Endothelial cell of umbilical vein (primary cell): ENCODE data around the gene RSPRY1. TPM values are rescaled to one million over a fixed set of nuclear protein-coding genes. Genes with fewer than 3 reads are reported as not detected.

ENCODE experiments used
- Bru-seq: library from RNA; stranded (reverse); fragments of 400-500 nt; gene quantifications from one replicate; lab custom pipeline; 2021; lab: Mats Ljungman, UMichigan
- BruChase-seq, 2 experiments: library from RNA; stranded (reverse); fragments of 400-500 nt; gene quantifications; one replicate each; lab custom pipeline; 2021; lab: Mats Ljungman, UMichigan
- BruUV-seq: library from RNA; stranded (reverse); fragments of 400-500 nt; replicated peaks from 2 replicates; lab custom pipeline; 2021; lab: Mats Ljungman, UMichigan
- CTCF ChIA-PET: fragments of 300-600, 350-600 bp; sonication (Branson Sonifier 250); formaldehyde crosslinking; loops from one replicate; lab custom pipeline; 2021; ENCODE audit warnings: antibody characterized with exemption, inconsistent platforms; lab: Charles Lee
- POLR2A ChIA-PET: fragments of 300-600, 350-600 bp; sonication (Branson Sonifier 250); formaldehyde crosslinking; loops from one replicate; lab custom pipeline; 2021; ENCODE audit warnings: antibody characterized with exemption, inconsistent platforms; lab: Charles Lee
- DNase-seq: peaks from one replicate; pipeline ENCODE4 v3.0.0-alpha.2; 2011; ENCODE audit warnings: low read depth, low spot score
- FAIRE-seq: peaks from 2 replicates; lab custom pipeline; 2011; peaks lifted over from hg19 to GRCh38; lab: Jason Lieb, UNC
- H2AFZ ChIP-seq: 2 replicates; pipeline ENCODE4 v1.6.0; 2012; ENCODE audit warnings: low read depth, low read length, control low read depth, inconsistent platforms
- H3K27ac ChIP-seq: 2 replicates; pipeline ENCODE4 v1.5.1; 2011; ENCODE audit warnings: low read depth, mild to moderate bottlenecking, control low read depth, low read length, moderate library complexity; ENCODE audit not compliant: insufficient read depth
- H3K27me3 ChIP-seq, 2 experiments: 2 replicates each; pipeline versions ENCODE4 v1.6.0 to v1.6.1; 2011; ENCODE audit warnings: low read length in 2 of 2, mixed read lengths in 1 of 2; ENCODE audit not compliant: control insufficient read depth in 2 of 2, insufficient read depth in 2 of 2
- H3K36me3 ChIP-seq, 2 experiments: 2 replicates in 1 of 2; 3 replicates in 1 of 2; pipeline ENCODE4 v1.5.1; 2011; ENCODE audit warnings: low read length in 2 of 2, mild to moderate bottlenecking in 1 of 2, moderate library complexity in 1 of 2; ENCODE audit not compliant: control insufficient read depth in 2 of 2, insufficient read depth in 2 of 2; ENCODE audit errors: extremely low read depth in 1 of 2
- H3K4me1 ChIP-seq: 3 replicates; pipeline ENCODE4 v1.5.1; 2011; ENCODE audit warnings: mild to moderate bottlenecking, low read length; ENCODE audit not compliant: control insufficient read depth, insufficient read depth; ENCODE audit errors: extremely low read depth
- H3K4me2 ChIP-seq: 2 replicates; pipeline ENCODE4 v1.6.1; 2011; ENCODE audit warnings: low read length, control low read depth, mixed read lengths; ENCODE audit not compliant: insufficient read depth
- H3K4me3 ChIP-seq, 3 experiments: fragments of 200-600 bp in 1 of 3; sonication (generic), shearing (Covaris generic) in 1 of 3; replicated peaks in 1 of 3; 2 replicates each; pipeline ENCODE4 v1.5.1; 2011 to 2016; ENCODE audit warnings: control low read depth in 3 of 3, low read length in 3 of 3, mild to moderate bottlenecking in 2 of 3, inconsistent platforms in 1 of 3, low read depth in 1 of 3, moderate library complexity in 1 of 3; ENCODE audit not compliant: insufficient read depth in 1 of 3
- H3K79me2 ChIP-seq: 2 replicates; pipeline ENCODE4 v1.6.0; 2012; ENCODE audit warnings: low read length, inconsistent platforms; ENCODE audit not compliant: control insufficient read depth, insufficient read depth
- H3K9ac ChIP-seq: replicated peaks from 2 replicates; pipeline ENCODE3; 2011; ENCODE audit warnings: low read length, control low read depth; ENCODE audit not compliant: insufficient read depth; ENCODE audit errors: extremely low read depth
- H3K9me1 ChIP-seq: replicated peaks from 3 replicates; pipeline ENCODE4 v1.6.0; 2011; ENCODE audit warnings: mild to moderate bottlenecking, low read length; ENCODE audit not compliant: control insufficient read depth, insufficient read depth; ENCODE audit errors: extremely low read depth
- H3K9me3 ChIP-seq: replicated peaks from 2 replicates; pipeline ENCODE4 v1.5.1; 2012; ENCODE audit warnings: low read length, inconsistent platforms; ENCODE audit not compliant: control insufficient read depth, insufficient read depth
- H4K20me1 ChIP-seq: replicated peaks from 2 replicates; pipeline ENCODE3; 2011; ENCODE audit warnings: mild to moderate bottlenecking, low read length; ENCODE audit not compliant: control insufficient read depth, insufficient read depth; ENCODE audit errors: extremely low read depth
- CTCF ChIP-seq, 2 donors: IDR thresholded peaks; 1 replicate in 1 of 2; 2 replicates in 1 of 2; pipeline ENCODE4 v1.5.1; 2011; ENCODE audit warnings: low read length in 2 of 2, mild to moderate bottlenecking in 2 of 2, moderate library complexity in 2 of 2, control low read depth in 1 of 2, inconsistent platforms in 1 of 2, low read depth in 1 of 2; ENCODE audit not compliant: insufficient read depth in 1 of 2; ENCODE audit errors: extremely low read depth in 1 of 2
- EZH2 ChIP-seq: IDR thresholded peaks from 2 replicates; pipeline ENCODE4 v1.6.1; 2012; ENCODE audit warnings: borderline replicate concordance, low read depth, mild to moderate bottlenecking, moderate library complexity, low read length, inconsistent platforms; ENCODE audit not compliant: severe bottlenecking
- GATA2 ChIP-seq: IDR thresholded peaks from 2 replicates; pipeline ENCODE4 v1.7.0; 2011; ENCODE audit warnings: low read depth, mild to moderate bottlenecking, moderate library complexity, mixed read lengths, low read length; ENCODE audit not compliant: insufficient read length, insufficient read depth
- JUN ChIP-seq: IDR thresholded peaks from 2 replicates; pipeline ENCODE4 v1.6.1; 2011; ENCODE audit warnings: borderline replicate concordance, low read depth; ENCODE audit not compliant: insufficient read length, insufficient read depth
- MAX ChIP-seq: IDR thresholded peaks from 2 replicates; pipeline ENCODE4 v1.6.1; 2011; ENCODE audit not compliant: insufficient read depth, insufficient read length
- MYC ChIP-seq: IDR thresholded peaks from one replicate; pipeline ENCODE4 v1.6.1; 2011; ENCODE audit warnings: mild to moderate bottlenecking, low read depth, low read length
- POLR2A ChIP-seq: IDR thresholded peaks from 2 replicates; pipeline ENCODE4 v1.6.1; 2012; ENCODE audit warnings: low read depth, mild to moderate bottlenecking, control low read depth, low read length
- POLR2AphosphoS5 ChIP-seq: IDR thresholded peaks from 2 replicates; pipeline ENCODE4 v1.6.1; 2012; ENCODE audit warnings: low read depth, mild to moderate bottlenecking, control low read depth, low read length, moderate library complexity; ENCODE audit not compliant: insufficient read depth
- dilution Hi-C: fragments of 300-500 bp; cut with MboI; formaldehyde crosslinking; loops from one replicate; pipeline ENCODE4 v1.15.0; 2019; ENCODE audit warnings: low sequenced_read_pairs; ENCODE audit not compliant: extremely low pct_ligation_motif_present
- intact Hi-C: fragments of 100-400 bp; cut with micrococcal nuclease; formaldehyde crosslinking; loops from one replicate; pipeline ENCODE4 v1.10.0; 2022
- long read RNA-seq: library from polyadenylated mRNA; stranded (forward); transcript quantifications from one replicate; pipeline ENCODE4 v2.0.0, GENCODE V29; 2021
- polyA minus RNA-seq, 3 experiments: library from RNA; depleted of rRNA, polyadenylated mRNA; stranded (reverse); fragments of >200 nt; gene quantifications; 1 replicate in 1 of 3; 2 replicates in 2 of 3; pipeline ENCODE4 v1.2.3, GENCODE V29; 2011
- polyA plus RNA-seq, 4 experiments: library from polyadenylated mRNA; depleted of rRNA in 3 of 4; stranded (reverse) in 3 of 4; unstranded in 1 of 4; fragments of >200 nt; gene quantifications; 2 replicates each; pipeline versions ENCODE4 v1.2.1 to v1.2.3, GENCODE V29; 2011 to 2012; ENCODE audit warnings: missing spikeins in 1 of 4
- total RNA-seq: library from RNA; stranded (reverse); gene quantifications from 2 replicates; pipeline ENCODE4 v1.2.3, GENCODE V29; 2021

RSPRY1 gene
- 55.1 and 55.8 TPM in 2 replicates for total RNA-seq
- 23.6 and 28.5 TPM in 2 replicates for polyA plus RNA-seq
- polyA plus RNA-seq (2011; cell fraction: cytosol; rRNA removed), result 30.7 and 34.6 TPM in 2 replicates
- polyA plus RNA-seq (2011; cell fraction: nucleus; rRNA removed), result 46.1 and 58.4 TPM in 2 replicates
- polyA plus RNA-seq (2012), result 41.6 and 50.5 TPM in 2 replicates
- 109 and 131 TPM in 2 replicates for polyA minus RNA-seq
- 16.5 TPM for polyA minus RNA-seq (2011; cell fraction: cytosol; rRNA and poly(A)+ RNA removed)
- polyA minus RNA-seq (2011; cell fraction: nucleus; rRNA and poly(A)+ RNA removed), result 51.7 and 75.9 TPM in 2 replicates
- Bru-seq, nascent RNA, result percentile 87 among the genes with signal in this experiment
- BruChase-seq, experiment 1, labeled RNA remaining after a 6-hour chase, result percentile 86 among the genes with signal in this experiment
- BruChase-seq, experiment 2, labeled RNA remaining after a 2-hour chase, result percentile 90 among the genes with signal in this experiment
- long read RNA-seq, transcript RSPRY1-201 (15 exons, 3,547 nt), result major isoform, 72 of 119 reads
- long read RNA-seq, transcript RSPRY1-202 (15 exons, 3,586 nt), result minor isoform, 7 of 119 reads
- long read RNA-seq, partial matches to known transcripts, result 8 of 119 reads
- long read RNA-seq, other reads (novel, unspliced or antisense), result 32 of 119 reads

- H3K4me1 ChIP-seq, result peaks cover 34% of the 10 kb centered on the region
- dilution Hi-C loops, result no loop called here
- no peaks in the 10 kb centered on the region for H3K9me3 ChIP-seq
- TF ChIP-seq JUN (no peak), MAX (peak; percentile 75), POLR2A (peak; percentile 85), POLR2AphosphoS5 (peak; percentile 60), GATA2 (no peak), MYC (no peak), CTCF (IDR thresholded peaks at IDR 0.05; ENCODE audit: extremely low read depth in 1 of 2, insufficient read depth in 1 of 2, low read depth in 1 of 2, low read length in 2 of 2) (no peak), EZH2 (no peak)
- peak within 1 kb of the TSS; percentile 89 for H3K27ac ChIP-seq
- peak within 1 kb of the TSS; percentile 41 for H2AFZ ChIP-seq
- no peaks in the 10 kb centered on the region for H3K9me1 ChIP-seq
- CTCF ChIA-PET, result interaction anchor here (0.7 to 2.4 kb wide), 5 partner anchors 9 to 114 kb away, joined by 3 to 10 read pairs (median 5); partner anchors contain the start of gene CPNE2
- peak within 1 kb of the TSS; percentile 88 to 95 (median 89) for H3K4me3 ChIP-seq
- H3K27me3 ChIP-seq, result no peaks in the 10 kb centered on the region
- intact Hi-C loops, result loop anchor here (1.0 to 5.0 kb wide), 10 partner anchors 8 to 579 kb away; partner anchors contain the start of genes ARL2BP, CPNE2 and PLLP
- peaks cover 89% of the 10 kb centered on the region for H3K79me2 ChIP-seq
- peaks cover 0 to 3% of the 10 kb centered on the region in 2 experiments for H3K36me3 ChIP-seq
- no peaks in the 10 kb centered on the region for H4K20me1 ChIP-seq
- H3K9ac ChIP-seq, result peak within 1 kb of the TSS; percentile 98
- POLR2A ChIA-PET, result interaction anchor here (0.7 kb wide), 1 partner anchor 8 kb away, joined by 3 read pairs; no protein-coding TSS in a partner anchor
- no TSS peak for BruUV-seq
- peak; percentile 100 for DNase-seq
- peak within 1 kb of the TSS; percentile 95 for H3K4me2 ChIP-seq
- FAIRE-seq, result peak; percentile 98
Measured at GRCh38 chr16:57185945-57186871, at the start of gene RSPRY1, which contains the start of gene PSME3IP1. TSS of gene RSPRY1 (plus strand) at chr16:57186329. CDS start at chr16:57204659, 18,330 bp downstream. TSS of gene PSME3IP1 (minus strand) at chr16:57186039. CDS start at chr16:57173854, 12,185 bp downstream.
